Measurements from ENCODE around the gene LRRC15.
A peak's percentile ranks its signal among the peaks of the same experiment; 100 is the strongest.

Gene LRRC15

DNA sequence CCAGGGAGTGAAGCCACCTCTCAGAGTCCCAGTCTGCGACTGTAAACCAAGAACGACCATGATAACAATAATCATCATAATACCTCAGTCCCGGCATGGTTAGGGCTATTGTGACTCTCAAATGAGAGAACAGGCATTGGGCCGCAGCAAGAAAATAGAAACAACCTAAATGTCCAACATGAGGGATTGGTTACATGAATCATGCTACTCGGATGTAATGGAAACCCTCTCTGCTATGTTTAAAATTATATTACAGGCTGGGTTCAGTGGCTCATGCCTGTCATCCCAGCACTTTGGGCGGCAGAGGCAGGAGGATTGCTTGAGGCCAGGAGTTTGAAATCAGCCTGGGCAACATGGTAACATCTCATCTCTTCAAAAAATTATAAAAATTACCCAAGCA is 21.2 kb downstream of the LRRC15 start:
- Mint-ChIP-seq H3K9me3 (no peaks in the 10 kb centered on the region), H3K27ac (peak overlapping the region in 1 of 2 donors; percentile 33), H3K36me3 (ENCODE audit: insufficient read depth) (no peaks in the 10 kb centered on the region), H3K27me3 (peaks cover 13 to 24% of the 10 kb centered on the region in 2 donors), H3K4me1 (ENCODE audit: low read depth in 2 of 2) (no peaks in the 10 kb centered on the region), H3K4me3 (no peak overlapping the region)
- DNase-seq (no peak), ATAC-seq (replicated peaks) (no peak)

DNA sequence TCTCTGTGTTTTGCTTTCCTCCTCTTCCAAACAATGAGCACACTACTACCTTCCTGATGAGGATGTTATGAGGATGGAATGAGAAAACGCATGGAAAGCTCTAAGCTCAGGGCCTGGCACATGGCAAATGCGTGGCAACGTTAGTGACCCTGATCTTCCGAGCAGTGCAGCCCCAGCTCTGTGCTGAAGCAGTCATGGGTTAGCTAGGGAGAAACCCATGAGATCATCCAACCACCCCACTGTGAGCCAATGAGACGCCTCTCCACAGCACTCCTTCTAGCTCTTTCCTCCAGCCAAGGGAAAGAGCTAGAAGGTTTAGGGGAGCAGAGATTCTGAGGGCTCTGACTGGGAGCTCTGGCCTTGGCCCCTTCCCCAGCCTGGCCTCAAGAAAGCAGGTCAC is 22.9 kb downstream of the LRRC15 start:
- no peak for ATAC-seq (replicated peaks)
- no peak overlapping the region for H3K4me3 Mint-ChIP-seq
- H3K4me1 Mint-ChIP-seq (ENCODE audit: low read depth in 2 of 2) = no peaks in the 10 kb centered on the region
- H3K27me3 Mint-ChIP-seq = peaks cover 24 to 39% of the 10 kb centered on the region in 2 donors
- H3K27ac Mint-ChIP-seq = no peak overlapping the region
- H3K36me3 Mint-ChIP-seq (ENCODE audit: insufficient read depth) = no peaks in the 10 kb centered on the region
- no peaks in the 10 kb centered on the region for H3K9me3 Mint-ChIP-seq
- DNase-seq = no peak

DNA sequence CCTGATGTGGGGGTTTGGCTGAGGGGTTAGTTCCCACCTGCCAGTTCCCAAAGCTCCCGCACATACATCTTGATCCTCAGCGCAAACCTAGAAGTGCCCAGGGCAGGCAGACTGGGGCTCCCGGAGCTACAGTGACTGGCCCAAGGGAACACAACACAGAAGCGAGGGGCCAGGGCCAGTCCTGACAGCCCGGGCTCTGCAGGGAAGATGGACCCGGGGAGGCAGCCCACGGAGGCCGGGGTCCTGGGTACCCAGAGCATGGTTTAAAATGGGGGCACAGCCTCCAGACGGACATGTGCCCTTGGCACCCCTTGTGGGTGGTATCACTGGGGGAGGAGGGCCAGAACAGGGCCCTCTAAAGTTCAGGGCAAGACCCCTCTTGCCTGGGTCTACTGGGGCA is 23.5 kb downstream of the LRRC15 start:
- no peaks in the 10 kb centered on the region for H3K4me1 Mint-ChIP-seq (ENCODE audit: low read depth in 2 of 2)
- H3K27me3 Mint-ChIP-seq = peaks cover 30 to 44% of the 10 kb centered on the region in 2 donors
- no peaks in the 10 kb centered on the region for H3K9me3 Mint-ChIP-seq
- no peak overlapping the region for H3K4me3 Mint-ChIP-seq
- DNase-seq (no peak), ATAC-seq (replicated peaks) (no peak)
- no peak overlapping the region for H3K27ac Mint-ChIP-seq
- H3K36me3 Mint-ChIP-seq (ENCODE audit: insufficient read depth) = no peaks in the 10 kb centered on the region

DNA sequence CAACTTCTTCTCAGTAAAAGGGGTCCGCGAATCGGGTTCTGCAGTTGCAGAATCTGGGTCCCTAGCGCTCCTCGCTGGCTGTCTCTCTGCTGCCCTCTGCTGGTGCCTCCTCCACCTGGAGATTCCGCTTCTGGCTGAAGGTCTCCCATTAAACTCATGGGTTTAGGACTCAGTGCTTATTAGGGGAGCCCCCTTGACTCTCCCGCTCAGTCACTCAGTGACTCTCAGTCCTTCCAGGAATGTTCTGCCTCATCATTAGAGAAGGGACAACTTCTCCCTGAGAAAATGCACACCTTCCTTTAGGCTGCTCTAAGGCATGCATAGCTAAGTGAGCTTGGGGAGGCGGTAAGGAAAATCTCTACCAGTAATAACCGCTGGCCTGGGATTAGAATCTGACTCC is 25.5 kb downstream of the LRRC15 start:
- Mint-ChIP-seq H3K4me3 (no peak overlapping the region), H3K36me3 (ENCODE audit: insufficient read depth) (no peaks in the 10 kb centered on the region), H3K27ac (no peak overlapping the region), H3K9me3 (no peaks in the 10 kb centered on the region), H3K4me1 (ENCODE audit: low read depth in 2 of 2) (no peaks in the 10 kb centered on the region), H3K27me3 (peaks cover 38 to 47% of the 10 kb centered on the region in 2 donors)
- DNase-seq (peak; percentile 68 to 69 (median 69)), ATAC-seq (replicated peaks) (peak; percentile 64)

DNA sequence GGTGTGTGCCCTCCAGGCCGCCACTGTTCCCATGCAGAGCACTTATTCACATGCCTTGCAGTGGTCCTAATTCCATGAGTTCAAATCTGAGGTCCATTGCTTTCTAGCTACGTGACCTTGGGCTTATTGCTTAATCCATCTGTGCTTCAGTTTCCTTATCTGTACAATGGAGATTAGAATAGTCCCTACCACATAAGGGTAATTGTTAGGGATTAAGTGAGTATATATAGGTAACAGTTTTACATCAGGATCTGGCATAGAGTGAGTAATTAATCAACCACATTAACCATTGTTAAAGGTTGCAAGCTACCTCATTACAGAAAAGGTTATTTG is 26.0 kb downstream of the LRRC15 start:
- no peak for DNase-seq
- Mint-ChIP-seq H3K4me1 (ENCODE audit: low read depth in 2 of 2) (no peaks in the 10 kb centered on the region), H3K36me3 (ENCODE audit: insufficient read depth) (no peaks in the 10 kb centered on the region), H3K27me3 (peaks cover 39 to 47% of the 10 kb centered on the region in 2 donors), H3K27ac (no peak overlapping the region), H3K4me3 (no peak overlapping the region), H3K9me3 (no peaks in the 10 kb centered on the region)
- ATAC-seq (replicated peaks) = no peak

DNA sequence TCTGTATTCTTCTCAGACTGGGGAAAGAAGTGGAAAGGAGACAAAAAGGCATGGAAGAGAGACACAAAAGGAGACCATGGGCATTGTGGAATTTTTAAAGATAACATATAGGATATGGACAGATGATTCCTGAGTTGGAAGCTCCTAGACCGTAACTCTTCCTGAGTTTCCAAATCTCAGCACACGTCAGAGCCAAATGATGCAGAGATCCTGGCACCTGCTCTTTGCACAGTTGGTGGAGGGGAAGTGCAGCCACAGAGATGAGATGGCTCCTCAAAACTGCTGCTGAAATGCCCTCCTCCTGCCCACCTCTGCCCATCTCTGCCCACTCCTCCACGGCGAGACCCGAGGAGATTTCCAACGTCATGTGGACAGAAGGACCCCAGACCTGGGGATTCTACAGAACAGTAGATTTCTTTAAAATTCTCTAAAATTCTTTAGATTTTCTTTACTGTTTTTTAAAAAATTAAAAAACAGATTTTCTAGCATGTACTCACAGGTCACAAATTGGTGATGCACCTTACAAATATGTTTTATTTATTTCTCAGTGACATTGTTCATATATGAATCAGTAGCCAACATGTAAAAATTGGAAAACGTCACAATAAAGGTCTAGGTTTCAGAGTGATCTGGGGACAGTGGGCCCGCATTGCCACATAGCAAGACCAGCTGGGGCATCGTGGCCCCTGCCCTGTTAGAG is 26.5 kb downstream of the LRRC15 start:
- H3K27me3 Mint-ChIP-seq = peaks cover 45 to 47% of the 10 kb centered on the region in 2 donors
- no peaks in the 10 kb centered on the region for H3K36me3 Mint-ChIP-seq (ENCODE audit: insufficient read depth)
- DNase-seq (no peak), ATAC-seq (replicated peaks) (no peak)
- H3K27ac Mint-ChIP-seq = peak overlapping the region in 1 of 2 donors; percentile 51
- no peaks in the 10 kb centered on the region for H3K9me3 Mint-ChIP-seq
- H3K4me3 Mint-ChIP-seq = no peak overlapping the region
- no peaks in the 10 kb centered on the region for H3K4me1 Mint-ChIP-seq (ENCODE audit: low read depth in 2 of 2)

DNA sequence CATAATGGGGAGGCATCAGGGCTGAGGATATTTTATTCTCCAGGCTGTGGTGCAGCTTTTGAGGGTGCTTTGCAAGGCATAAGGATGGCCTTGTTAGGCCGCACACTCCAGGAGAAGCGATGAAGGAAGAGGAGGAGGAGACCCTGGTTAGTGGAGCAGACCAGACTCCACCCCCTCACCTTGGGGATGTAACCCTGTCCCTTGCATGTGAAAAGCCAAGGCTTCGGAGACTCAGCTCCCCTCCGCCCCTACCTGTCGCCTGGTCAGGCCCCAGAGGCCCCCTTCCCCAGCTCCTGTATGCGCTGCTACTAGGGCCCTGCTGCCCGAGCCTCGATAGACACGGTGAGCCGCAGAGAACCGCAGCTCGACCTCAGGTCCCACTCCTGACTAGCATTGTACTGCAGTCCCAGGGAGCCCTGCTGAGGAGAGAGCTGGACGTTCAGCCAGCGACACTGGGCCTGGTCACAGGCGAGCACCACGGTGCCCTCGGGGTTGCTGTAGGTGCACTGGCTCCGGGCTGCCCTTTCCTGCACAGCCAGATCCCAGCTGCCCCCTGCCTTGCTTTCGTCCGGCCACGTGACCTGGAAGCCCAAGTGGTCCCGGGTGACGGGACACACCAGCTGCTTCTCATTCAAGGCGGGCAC is 28.7 kb downstream of the LRRC15 start:
- ATAC-seq (replicated peaks) = no peak
- Mint-ChIP-seq H3K4me1 (ENCODE audit: low read depth in 2 of 2) (no peaks in the 10 kb centered on the region), H3K27ac (no peak overlapping the region), H3K4me3 (no peak overlapping the region), H3K36me3 (ENCODE audit: insufficient read depth) (no peaks in the 10 kb centered on the region), H3K9me3 (no peaks in the 10 kb centered on the region), H3K27me3 (peaks cover 55 to 58% of the 10 kb centered on the region in 2 donors)
- DNase-seq = no peak

DNA sequence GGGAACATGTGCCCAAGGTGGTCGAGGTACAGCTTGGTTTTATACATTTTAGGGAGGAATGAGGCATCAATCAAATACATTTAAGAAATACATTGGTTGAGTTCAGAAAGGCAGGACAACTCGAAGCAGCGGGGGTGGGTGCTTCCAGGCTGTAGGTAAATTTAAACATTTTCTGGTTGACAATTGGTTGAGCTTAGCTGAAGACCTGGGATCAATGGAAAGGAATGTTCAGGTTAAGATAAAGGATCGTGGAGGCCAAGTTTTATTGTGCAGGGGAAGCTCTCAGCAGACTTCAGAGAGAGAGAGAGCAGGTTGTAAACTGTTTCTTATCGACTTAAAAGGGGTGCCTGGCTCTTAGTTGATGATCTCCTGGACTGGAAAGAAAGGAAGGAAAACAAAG is 29.7 kb downstream of the LRRC15 start:
- peaks cover 52 to 63% of the 10 kb centered on the region in 2 donors for H3K27me3 Mint-ChIP-seq
- ATAC-seq (replicated peaks) = no peak
- H3K9me3 Mint-ChIP-seq = no peaks in the 10 kb centered on the region
- H3K4me3 Mint-ChIP-seq = no peak overlapping the region
- no peak for DNase-seq
- H3K27ac Mint-ChIP-seq = no peak overlapping the region
- H3K4me1 Mint-ChIP-seq (ENCODE audit: low read depth in 2 of 2) = no peaks in the 10 kb centered on the region
- H3K36me3 Mint-ChIP-seq (ENCODE audit: insufficient read depth) = no peaks in the 10 kb centered on the region

DNA sequence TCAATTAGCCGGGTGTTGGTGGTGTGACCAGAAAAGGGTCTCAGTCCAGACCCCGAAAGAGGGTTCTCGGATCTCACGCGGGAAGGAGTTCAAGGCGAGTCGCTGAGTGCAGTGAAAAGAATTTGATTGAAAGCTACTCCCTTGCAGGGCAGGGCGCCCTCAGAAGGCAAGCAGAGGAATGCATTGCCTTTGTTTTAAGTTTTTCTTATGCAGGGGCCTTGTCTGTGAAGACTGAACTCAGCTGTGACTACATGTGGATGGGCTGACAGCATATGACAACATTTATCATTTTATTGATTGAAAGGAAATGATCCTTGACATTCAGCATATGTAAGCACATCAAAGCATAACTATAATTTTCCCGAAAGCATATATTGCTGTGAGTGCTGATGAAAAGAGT is 30.2 kb downstream of the LRRC15 start:
- no peak overlapping the region for H3K4me3 Mint-ChIP-seq
- H3K4me1 Mint-ChIP-seq (ENCODE audit: low read depth in 2 of 2) = no peaks in the 10 kb centered on the region
- no peak overlapping the region for H3K27ac Mint-ChIP-seq
- H3K27me3 Mint-ChIP-seq = peaks cover 49 to 63% of the 10 kb centered on the region in 2 donors
- H3K36me3 Mint-ChIP-seq (ENCODE audit: insufficient read depth) = no peaks in the 10 kb centered on the region
- ATAC-seq (replicated peaks) = no peak
- H3K9me3 Mint-ChIP-seq = no peaks in the 10 kb centered on the region
- no peak for DNase-seq

DNA sequence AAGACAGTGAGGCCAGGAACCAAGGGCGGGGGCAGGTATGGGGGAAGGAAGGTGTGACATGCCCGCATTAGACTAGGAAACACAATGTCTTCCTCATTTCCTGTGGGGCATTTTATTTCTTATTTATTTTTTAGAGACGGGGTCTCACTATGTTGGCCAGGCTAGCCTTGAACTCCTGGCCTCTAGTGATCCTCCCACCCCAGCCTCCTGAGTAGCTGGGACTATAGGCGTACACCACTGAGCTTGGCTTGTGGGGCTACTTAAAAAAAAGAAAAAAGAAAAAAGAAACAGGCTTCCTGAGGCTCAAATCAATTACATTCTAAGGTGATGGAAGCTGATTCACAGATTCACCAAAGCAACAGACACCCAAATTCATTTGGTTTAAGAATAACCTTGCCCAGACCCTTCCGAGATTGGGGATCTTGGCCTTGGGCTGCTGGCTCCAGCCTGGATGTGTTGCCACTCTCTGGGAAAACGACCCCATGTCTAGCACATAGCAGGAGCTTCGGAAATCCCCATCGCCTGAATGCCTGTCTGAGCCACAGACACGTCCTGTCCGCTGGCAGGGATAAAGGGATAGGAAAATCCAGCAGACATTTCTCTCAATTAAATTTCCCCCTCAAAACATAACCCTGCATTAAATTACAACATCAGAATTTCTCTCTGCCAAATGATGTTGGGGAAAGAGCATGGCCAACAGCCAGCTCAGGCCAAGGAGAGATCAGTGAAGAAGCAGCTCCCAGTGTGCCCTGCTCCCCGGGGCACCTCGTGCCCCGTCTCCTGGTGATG is 31.4 kb downstream of the LRRC15 start:
- Mint-ChIP-seq H3K27ac (no peak overlapping the region), H3K36me3 (ENCODE audit: insufficient read depth) (no peaks in the 10 kb centered on the region), H3K4me1 (ENCODE audit: low read depth in 2 of 2) (peaks cover 2 to 5% of the 10 kb centered on the region in 2 donors), H3K27me3 (peaks cover 56 to 60% of the 10 kb centered on the region in 2 donors), H3K4me3 (no peak overlapping the region), H3K9me3 (no peaks in the 10 kb centered on the region)
- ATAC-seq (replicated peaks) (no peak), DNase-seq (no peak)

DNA sequence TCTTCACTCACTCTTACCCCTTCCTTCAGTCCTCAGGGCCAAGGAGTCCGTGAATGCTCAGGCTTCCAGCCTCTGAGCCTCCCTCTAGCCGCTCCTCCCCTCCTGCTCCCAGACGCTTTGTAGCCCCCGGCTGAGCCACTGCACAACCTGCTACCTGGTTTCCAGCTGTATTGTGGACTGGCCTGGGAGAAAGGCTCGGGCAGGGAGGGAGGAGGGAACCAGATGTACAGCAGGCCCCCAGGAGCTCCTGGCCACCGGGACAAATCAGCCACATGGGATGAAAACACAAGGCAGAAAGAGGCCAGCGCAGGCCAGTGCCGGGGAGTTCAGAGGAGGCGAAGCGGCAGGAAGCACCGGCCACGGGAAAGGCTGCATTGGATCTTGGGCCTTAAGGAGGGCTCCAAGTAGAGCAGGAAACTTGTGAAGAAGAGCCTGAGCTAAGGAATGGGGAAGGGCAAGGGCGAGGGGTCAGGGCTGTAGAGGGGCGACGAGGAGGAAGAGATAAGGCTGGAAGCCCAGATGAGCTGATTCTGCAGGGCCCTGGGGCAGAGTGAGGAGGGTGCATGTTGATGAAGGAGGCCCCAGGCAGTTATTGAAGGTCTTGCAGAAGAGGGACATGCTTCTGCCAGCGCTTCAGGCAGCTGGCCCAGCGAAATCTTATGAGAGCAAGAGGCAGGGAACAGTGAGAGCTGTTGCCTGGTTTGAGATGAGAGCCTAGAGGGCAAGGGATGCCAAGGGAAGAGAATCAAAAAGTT is 32.8 kb downstream of the LRRC15 start:
- H3K27me3 Mint-ChIP-seq = peaks cover 58 to 61% of the 10 kb centered on the region in 2 donors
- no peak overlapping the region for H3K27ac Mint-ChIP-seq
- DNase-seq (no peak), ATAC-seq (replicated peaks) (no peak)
- no peaks in the 10 kb centered on the region for H3K36me3 Mint-ChIP-seq (ENCODE audit: insufficient read depth)
- H3K9me3 Mint-ChIP-seq = no peaks in the 10 kb centered on the region
- no peak overlapping the region for H3K4me3 Mint-ChIP-seq
- peaks cover 2 to 5% of the 10 kb centered on the region in 2 donors for H3K4me1 Mint-ChIP-seq (ENCODE audit: low read depth in 2 of 2)

DNA sequence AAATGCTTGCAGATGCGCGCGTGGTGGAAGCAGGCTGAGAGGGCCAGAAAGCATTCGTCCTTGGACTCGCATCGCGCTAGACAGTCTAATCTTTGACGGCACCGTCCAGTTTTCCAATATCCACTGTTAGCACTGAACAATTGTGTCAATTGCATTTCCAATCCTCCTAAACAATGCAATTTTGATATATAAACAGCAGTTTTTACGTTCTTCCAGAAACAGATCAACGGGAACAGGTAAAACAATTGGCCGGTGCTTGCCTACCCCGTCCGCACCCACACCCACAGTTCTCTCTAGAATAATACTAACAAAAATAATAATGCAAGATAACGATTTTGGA is 35.6 kb downstream of the LRRC15 start:
- Mint-ChIP-seq H3K4me1 (ENCODE audit: low read depth in 2 of 2) (peaks cover 2 to 5% of the 10 kb centered on the region in 2 donors), H3K27me3 (peaks cover 46 to 71% of the 10 kb centered on the region in 2 donors), H3K4me3 (peak overlapping the region; percentile 67 to 68), H3K36me3 (ENCODE audit: insufficient read depth) (no peaks in the 10 kb centered on the region), H3K27ac (no peak overlapping the region), H3K9me3 (no peaks in the 10 kb centered on the region)
- ATAC-seq (replicated peaks) (no peak), DNase-seq (no peak)

DNA sequence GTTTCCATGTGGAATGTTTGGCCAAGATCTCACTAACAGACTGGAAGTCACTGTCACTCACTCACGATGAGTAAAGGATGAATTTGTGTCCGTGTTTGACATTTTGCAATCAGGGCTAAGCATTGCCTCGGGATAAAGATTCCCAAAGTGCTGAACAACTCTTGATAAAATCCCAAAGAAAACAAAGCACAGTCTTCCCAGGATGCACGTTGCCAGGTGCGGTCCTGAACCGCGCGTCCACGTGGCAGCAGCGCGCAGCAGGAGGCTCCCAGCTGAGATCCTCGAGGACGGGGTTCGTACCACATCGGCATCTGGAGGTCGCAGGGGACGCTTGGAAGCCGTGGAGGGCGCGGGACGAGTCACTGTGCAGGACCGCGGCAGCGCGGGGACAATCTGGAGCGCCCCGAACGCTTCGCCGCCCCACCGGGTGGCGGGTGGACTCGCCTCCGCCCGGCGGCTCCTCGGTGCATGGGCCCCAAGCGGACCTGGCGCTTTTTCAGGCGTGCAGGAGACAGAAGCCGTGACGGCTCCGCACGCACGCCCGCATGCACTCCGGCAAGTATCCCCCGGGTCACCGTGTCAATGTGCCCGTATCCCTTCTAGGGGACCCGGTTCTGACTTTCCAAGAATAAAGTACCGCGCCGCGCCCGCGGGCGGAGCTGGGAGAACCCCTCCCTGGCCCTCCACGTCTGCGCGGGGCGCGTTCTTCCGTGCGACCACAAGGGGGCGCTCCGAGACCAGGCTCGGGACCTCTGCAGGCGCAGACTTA is 36.1 kb downstream of the LRRC15 start:
- Mint-ChIP-seq H3K36me3 (ENCODE audit: insufficient read depth) (no peaks in the 10 kb centered on the region), H3K27me3 (peaks cover 43 to 71% of the 10 kb centered on the region in 2 donors), H3K9me3 (no peaks in the 10 kb centered on the region), H3K4me3 (peak overlapping the region; percentile 67 to 68), H3K4me1 (ENCODE audit: low read depth in 2 of 2) (peaks cover 2 to 5% of the 10 kb centered on the region in 2 donors), H3K27ac (no peak overlapping the region)
- ATAC-seq (replicated peaks) (peak; percentile 98), DNase-seq (peak; percentile 87 to 89 (median 87))

Measured in effector memory CD8-positive, alpha-beta T cell (primary cell).